ENCODE results near the gene MDH2.
"Not testable (repeated sequence)": the region's sequence is repeated elsewhere in the genome, so short reads cannot be mapped to it uniquely, and the experiment has no call there.

MDH2 gene

GRCh38 chr7:76016191-76016947 is 31.5 kb upstream of the MDH2 start:
- Histone ChIP-seq H3K27ac (ENCODE audit: low read depth in 2 of 2, low read length in 2 of 2) (no peak overlapping the region), H3K27me3 (ENCODE audit: control insufficient read depth in 2 of 2, insufficient read depth in 2 of 2, low read length in 2 of 2) (no peaks in the 10 kb centered on the region), H3K9me3 (ENCODE audit: control insufficient read depth in 2 of 2, low read length in 2 of 2) (no peaks in the 10 kb centered on the region), H3K4me3 (ENCODE audit: low read length in 2 of 2) (no peak overlapping the region), H3K4me1 (ENCODE audit: control insufficient read depth in 2 of 2, insufficient read depth in 2 of 2, low read length in 2 of 2) (peaks cover 0 to 3% of the 10 kb centered on the region in 2 donors), H3K9ac (ENCODE audit: low read depth in 1 of 2, low read length in 2 of 2) (no peak overlapping the region), H3K36me3 (ENCODE audit: control insufficient read depth in 2 of 2, insufficient read depth in 2 of 2, low read length in 2 of 2) (peaks cover 4 to 13% of the 10 kb centered on the region in 2 donors)

GRCh38 chr7:76018520-76018919 is 29.4 kb upstream of the MDH2 start:
- not testable (repeated sequence) for H3K9me3 ChIP-seq (ENCODE audit: control insufficient read depth in 2 of 2, low read length in 2 of 2); H3K27me3 ChIP-seq (ENCODE audit: control insufficient read depth in 2 of 2, insufficient read depth in 2 of 2, low read length in 2 of 2); H3K9ac ChIP-seq (ENCODE audit: low read depth in 1 of 2, low read length in 2 of 2); H3K4me1 ChIP-seq (ENCODE audit: control insufficient read depth in 2 of 2, insufficient read depth in 2 of 2, low read length in 2 of 2); H3K4me3 ChIP-seq (ENCODE audit: low read length in 2 of 2); H3K27ac ChIP-seq (ENCODE audit: low read depth in 2 of 2, low read length in 2 of 2)
- peaks cover 14 to 25% of the 10 kb centered on the region in 2 donors for H3K36me3 ChIP-seq (ENCODE audit: control insufficient read depth in 2 of 2, insufficient read depth in 2 of 2, low read length in 2 of 2)

GRCh38 chr7:76020031-76020714 is 27.7 kb upstream of the MDH2 start:
- H3K27ac ChIP-seq (ENCODE audit: low read depth in 2 of 2, low read length in 2 of 2): no peak overlapping the region
- H3K4me3 ChIP-seq (ENCODE audit: low read length in 2 of 2): no peak overlapping the region
- H3K27me3 ChIP-seq (ENCODE audit: control insufficient read depth in 2 of 2, insufficient read depth in 2 of 2, low read length in 2 of 2): no peaks in the 10 kb centered on the region
- H3K4me1 ChIP-seq (ENCODE audit: control insufficient read depth in 2 of 2, insufficient read depth in 2 of 2, low read length in 2 of 2): peaks cover 0 to 3% of the 10 kb centered on the region in 2 donors
- no peaks in the 10 kb centered on the region for H3K9me3 ChIP-seq (ENCODE audit: control insufficient read depth in 2 of 2, low read length in 2 of 2)
- no peak overlapping the region for H3K9ac ChIP-seq (ENCODE audit: low read depth in 1 of 2, low read length in 2 of 2)
- H3K36me3 ChIP-seq (ENCODE audit: control insufficient read depth in 2 of 2, insufficient read depth in 2 of 2, low read length in 2 of 2): peaks cover 12 to 22% of the 10 kb centered on the region in 2 donors

GRCh38 chr7:76022026-76022780 is 25.7 kb upstream of the MDH2 start:
- H3K27me3 ChIP-seq (ENCODE audit: control insufficient read depth in 2 of 2, insufficient read depth in 2 of 2, low read length in 2 of 2): no peaks in the 10 kb centered on the region
- no peak overlapping the region for H3K27ac ChIP-seq (ENCODE audit: low read depth in 2 of 2, low read length in 2 of 2)
- no peak overlapping the region for H3K4me3 ChIP-seq (ENCODE audit: low read length in 2 of 2)
- H3K36me3 ChIP-seq (ENCODE audit: control insufficient read depth in 2 of 2, insufficient read depth in 2 of 2, low read length in 2 of 2): peaks cover 18 to 25% of the 10 kb centered on the region in 2 donors
- H3K9me3 ChIP-seq (ENCODE audit: control insufficient read depth in 2 of 2, low read length in 2 of 2): no peaks in the 10 kb centered on the region
- H3K4me1 ChIP-seq (ENCODE audit: control insufficient read depth in 2 of 2, insufficient read depth in 2 of 2, low read length in 2 of 2): peaks cover 0 to 3% of the 10 kb centered on the region in 2 donors
- no peak overlapping the region for H3K9ac ChIP-seq (ENCODE audit: low read depth in 1 of 2, low read length in 2 of 2)

GRCh38 chr7:76023002-76023401 is 24.9 kb upstream of the MDH2 start:
- Histone ChIP-seq H3K9ac (ENCODE audit: low read depth in 1 of 2, low read length in 2 of 2) (no peak overlapping the region), H3K9me3 (ENCODE audit: control insufficient read depth in 2 of 2, low read length in 2 of 2) (no peaks in the 10 kb centered on the region), H3K4me1 (ENCODE audit: control insufficient read depth in 2 of 2, insufficient read depth in 2 of 2, low read length in 2 of 2) (peaks cover 0 to 3% of the 10 kb centered on the region in 2 donors), H3K4me3 (ENCODE audit: low read length in 2 of 2) (no peak overlapping the region), H3K27me3 (ENCODE audit: control insufficient read depth in 2 of 2, insufficient read depth in 2 of 2, low read length in 2 of 2) (no peaks in the 10 kb centered on the region), H3K36me3 (ENCODE audit: control insufficient read depth in 2 of 2, insufficient read depth in 2 of 2, low read length in 2 of 2) (peaks cover 18 to 25% of the 10 kb centered on the region in 2 donors), H3K27ac (ENCODE audit: low read depth in 2 of 2, low read length in 2 of 2) (no peak overlapping the region)

GRCh38 chr7:76029682-76030081 is 18.2 kb upstream of the MDH2 start:
- H3K4me3 ChIP-seq (ENCODE audit: low read length in 2 of 2); H3K27ac ChIP-seq (ENCODE audit: low read depth in 2 of 2, low read length in 2 of 2); H3K27me3 ChIP-seq (ENCODE audit: control insufficient read depth in 2 of 2, insufficient read depth in 2 of 2, low read length in 2 of 2); H3K4me1 ChIP-seq (ENCODE audit: control insufficient read depth in 2 of 2, insufficient read depth in 2 of 2, low read length in 2 of 2); H3K9me3 ChIP-seq (ENCODE audit: control insufficient read depth in 2 of 2, low read length in 2 of 2); H3K9ac ChIP-seq (ENCODE audit: low read depth in 1 of 2, low read length in 2 of 2): not testable (repeated sequence)
- H3K36me3 ChIP-seq (ENCODE audit: control insufficient read depth in 2 of 2, insufficient read depth in 2 of 2, low read length in 2 of 2): peaks cover 10 to 14% of the 10 kb centered on the region in 2 donors

GRCh38 chr7:76031964-76032363 is 15.9 kb upstream of the MDH2 start:
- Histone ChIP-seq H3K4me1 (ENCODE audit: control insufficient read depth in 2 of 2, insufficient read depth in 2 of 2, low read length in 2 of 2) (no peaks in the 10 kb centered on the region), H3K27ac (ENCODE audit: low read depth in 2 of 2, low read length in 2 of 2) (no peak overlapping the region), H3K9ac (ENCODE audit: low read depth in 1 of 2, low read length in 2 of 2) (no peak overlapping the region), H3K27me3 (ENCODE audit: control insufficient read depth in 2 of 2, insufficient read depth in 2 of 2, low read length in 2 of 2) (no peaks in the 10 kb centered on the region), H3K4me3 (ENCODE audit: low read length in 2 of 2) (no peak overlapping the region), H3K9me3 (ENCODE audit: control insufficient read depth in 2 of 2, low read length in 2 of 2) (no peaks in the 10 kb centered on the region), H3K36me3 (ENCODE audit: control insufficient read depth in 2 of 2, insufficient read depth in 2 of 2, low read length in 2 of 2) (peaks cover 4 to 11% of the 10 kb centered on the region in 2 donors)

- H3K27me3 ChIP-seq (ENCODE audit: control insufficient read depth in 2 of 2, insufficient read depth in 2 of 2, low read length in 2 of 2): no peaks in the 10 kb centered on the region
- H3K27ac ChIP-seq (ENCODE audit: low read depth in 2 of 2, low read length in 2 of 2): no peak overlapping the region
- H3K9ac ChIP-seq (ENCODE audit: low read depth in 1 of 2, low read length in 2 of 2): no peak overlapping the region
- H3K4me3 ChIP-seq (ENCODE audit: low read length in 2 of 2): no peak overlapping the region
- no peaks in the 10 kb centered on the region for H3K4me1 ChIP-seq (ENCODE audit: control insufficient read depth in 2 of 2, insufficient read depth in 2 of 2, low read length in 2 of 2)
- H3K36me3 ChIP-seq (ENCODE audit: control insufficient read depth in 2 of 2, insufficient read depth in 2 of 2, low read length in 2 of 2): peaks cover 2 to 3% of the 10 kb centered on the region in 2 donors
- H3K9me3 ChIP-seq (ENCODE audit: control insufficient read depth in 2 of 2, low read length in 2 of 2): no peaks in the 10 kb centered on the region
Measured at GRCh38 chr7:76037310-76037709, 10.6 kb upstream of the MDH2 start.

- Histone ChIP-seq H3K36me3 (ENCODE audit: control insufficient read depth in 2 of 2, insufficient read depth in 2 of 2, low read length in 2 of 2) (peaks cover 2 to 3% of the 10 kb centered on the region in 2 donors), H3K4me3 (ENCODE audit: low read length in 2 of 2) (no peak overlapping the region), H3K9me3 (ENCODE audit: control insufficient read depth in 2 of 2, low read length in 2 of 2) (no peaks in the 10 kb centered on the region), H3K27me3 (ENCODE audit: control insufficient read depth in 2 of 2, insufficient read depth in 2 of 2, low read length in 2 of 2) (no peaks in the 10 kb centered on the region), H3K27ac (ENCODE audit: low read depth in 2 of 2, low read length in 2 of 2) (no peak overlapping the region), H3K9ac (ENCODE audit: low read depth in 1 of 2, low read length in 2 of 2) (no peak overlapping the region), H3K4me1 (ENCODE audit: control insufficient read depth in 2 of 2, insufficient read depth in 2 of 2, low read length in 2 of 2) (no peaks in the 10 kb centered on the region)
Measured at GRCh38 chr7:76040126-76040525, 7.8 kb upstream of the MDH2 start.

- Histone ChIP-seq H3K9ac (ENCODE audit: low read depth in 1 of 2, low read length in 2 of 2) (no peak overlapping the region), H3K4me3 (ENCODE audit: low read length in 2 of 2) (no peak overlapping the region), H3K27ac (ENCODE audit: low read depth in 2 of 2, low read length in 2 of 2) (no peak overlapping the region), H3K36me3 (ENCODE audit: control insufficient read depth in 2 of 2, insufficient read depth in 2 of 2, low read length in 2 of 2) (peaks cover 0 to 3% of the 10 kb centered on the region in 2 donors), H3K27me3 (ENCODE audit: control insufficient read depth in 2 of 2, insufficient read depth in 2 of 2, low read length in 2 of 2) (no peaks in the 10 kb centered on the region), H3K4me1 (ENCODE audit: control insufficient read depth in 2 of 2, insufficient read depth in 2 of 2, low read length in 2 of 2) (peaks cover 7 to 12% of the 10 kb centered on the region in 2 donors), H3K9me3 (ENCODE audit: control insufficient read depth in 2 of 2, low read length in 2 of 2) (no peaks in the 10 kb centered on the region)
Measured at GRCh38 chr7:76044375-76044865, 3.5 kb upstream of the MDH2 start.
